HEK293 (cell line): ENCODE results near the gene DNAJC6.
A peak's percentile ranks its signal among the peaks of the same experiment; 100 is the strongest.

Experiments used
- CTCF ChIA-PET: fragments of 350-600 bp; formaldehyde crosslinking; extraction: SDS; loops from one replicate; lab custom pipeline; 2021; ENCODE audit warnings: antibody characterized with exemption; lab: Yijun Ruan, JAX
- POLR2A ChIA-PET: fragments of 300-600 bp; formaldehyde crosslinking; extraction: SDS; loops from one replicate; lab custom pipeline; 2020; ENCODE audit warnings: antibody characterized with exemption, inconsistent platforms; lab: Yijun Ruan, JAX
- H3K27ac ChIP-seq: fragments of 200-500 bp; sonication (Bioruptor generic); 2 replicates; pipeline ENCODE4 v1.5.1; 2014; ENCODE audit warnings: low read depth, low read length, control low read depth, inconsistent platforms; ENCODE audit errors: extremely low read depth
- H3K36me3 ChIP-seq, 2 experiments: fragments of 200-500 bp in 1 of 2; sonication (Bioruptor generic) in 1 of 2; 1 replicate in 1 of 2; 2 replicates in 1 of 2; pipeline ENCODE4 v1.5.1; 2014 to 2017; ENCODE audit warnings: inconsistent platforms in 2 of 2, low read length in 2 of 2; ENCODE audit not compliant: control insufficient read depth in 2 of 2, insufficient read depth in 1 of 2
- H3K4me1 ChIP-seq: fragments of 200-500 bp; sonication (Bioruptor generic); 2 replicates; pipeline ENCODE4 v1.5.1; 2014; ENCODE audit warnings: mild to moderate bottlenecking, low read length, inconsistent platforms; ENCODE audit not compliant: control insufficient read depth, insufficient read depth
- H3K4me3 ChIP-seq: 2 replicates; pipeline ENCODE4 v1.5.1; 2011; ENCODE audit warnings: low read depth, mild to moderate bottlenecking, control low read depth, low read length, moderate library complexity
- H3K9me3 ChIP-seq: fragments of 200-500 bp; sonication (Bioruptor generic); 2 replicates; pipeline ENCODE4 v1.5.1; 2014; ENCODE audit warnings: low read depth, low read length, inconsistent platforms; ENCODE audit not compliant: control insufficient read depth, insufficient read depth
- KLF9 ChIP-seq: fragments of 450-650 bp; formaldehyde crosslinking; IDR thresholded peaks from 2 replicates; pipeline ENCODE4 v1.5.1; 2016; ENCODE audit warnings: missing biosample characterization, missing genetic modification characterization, low read depth
- PRDM1 ChIP-seq: fragments of 450-650 bp; formaldehyde crosslinking; IDR thresholded peaks from 2 replicates; pipeline ENCODE4; 2016; ENCODE audit warnings: missing biosample characterization, missing genetic modification characterization
- REST ChIP-seq: fragments of 450-650 bp; formaldehyde crosslinking; IDR thresholded peaks from 2 replicates; pipeline ENCODE4 v1.5.1; 2016; ENCODE audit warnings: missing biosample characterization, missing genetic modification characterization
- SP3 ChIP-seq: fragments of 450-650 bp; formaldehyde crosslinking; IDR thresholded peaks from 2 replicates; pipeline ENCODE4 v1.5.1; 2016; ENCODE audit warnings: missing biosample characterization, missing genetic modification characterization
- TSHZ1 ChIP-seq: fragments of 450-650 bp; formaldehyde crosslinking; IDR thresholded peaks from 2 replicates; pipeline ENCODE4 v1.5.1; 2016; ENCODE audit warnings: missing biosample characterization, missing genetic modification characterization, borderline replicate concordance
- WT1 ChIP-seq: fragments of 450-650 bp; formaldehyde crosslinking; IDR thresholded peaks from 2 replicates; pipeline ENCODE4 v1.5.1; 2016; ENCODE audit warnings: missing biosample characterization, missing genetic modification characterization
- ZBTB11 ChIP-seq: fragments of 450-650 bp; formaldehyde crosslinking; conservative IDR thresholded peaks from 2 replicates; pipeline ENCODE4 v1.5.1; 2016; ENCODE audit warnings: low read depth, missing biosample characterization, missing genetic modification characterization
- ZBTB44 ChIP-seq: fragments of 450-650 bp; IDR thresholded peaks from 2 replicates; pipeline ENCODE4 v1.5.1; 2018; ENCODE audit warnings: missing biosample characterization, mild to moderate bottlenecking, missing genetic modification characterization
- ZBTB8A ChIP-seq: fragments of 450-650 bp; formaldehyde crosslinking; IDR thresholded peaks from 2 replicates; pipeline ENCODE4 v1.5.1; 2016; ENCODE audit warnings: missing biosample characterization, missing genetic modification characterization
- ZEB2 ChIP-seq: fragments of 450-650 bp; formaldehyde crosslinking; IDR thresholded peaks from 2 replicates; pipeline ENCODE4 v1.5.1; 2016; ENCODE audit warnings: missing biosample characterization, missing genetic modification characterization
- ZFHX2 ChIP-seq: fragments of 450-650 bp; formaldehyde crosslinking; conservative IDR thresholded peaks from 2 replicates; pipeline ENCODE4 v1.5.1; 2016; ENCODE audit warnings: missing biosample characterization, missing genetic modification characterization
- ZFP37 ChIP-seq: fragments of 450-650 bp; formaldehyde crosslinking; IDR thresholded peaks from 2 replicates; pipeline ENCODE4 v1.5.1; 2016; ENCODE audit warnings: missing biosample characterization, missing genetic modification characterization
- ZNF16 ChIP-seq: fragments of 450-650 bp; formaldehyde crosslinking; IDR thresholded peaks from 2 replicates; pipeline ENCODE4 v1.5.1; 2016; ENCODE audit warnings: low read depth, missing biosample characterization, missing genetic modification characterization
- ZNF184 ChIP-seq: fragments of 450-650 bp; IDR thresholded peaks from 2 replicates; pipeline ENCODE4 v1.5.1; 2018; ENCODE audit warnings: missing biosample characterization, mild to moderate bottlenecking, missing genetic modification characterization
- ZNF24 ChIP-seq: fragments of 450-650 bp; formaldehyde crosslinking; IDR thresholded peaks from 2 replicates; pipeline ENCODE4 v1.5.1; 2016; ENCODE audit warnings: missing biosample characterization, missing genetic modification characterization
- ZNF350 ChIP-seq: fragments of 450-650 bp; formaldehyde crosslinking; IDR thresholded peaks from 2 replicates; pipeline ENCODE4 v1.5.0; 2017; ENCODE audit warnings: missing biosample characterization, mild to moderate bottlenecking, missing genetic modification characterization
- ZNF488 ChIP-seq: fragments of 450-650 bp; formaldehyde crosslinking; IDR thresholded peaks from 2 replicates; pipeline ENCODE4 v1.5.1; 2016; ENCODE audit warnings: missing biosample characterization, missing genetic modification characterization
- ZNF610 ChIP-seq: fragments of 450-650 bp; formaldehyde crosslinking; IDR thresholded peaks from 2 replicates; pipeline ENCODE4 v1.5.1; 2016; ENCODE audit warnings: missing biosample characterization, missing genetic modification characterization, borderline replicate concordance
- ZNF747 ChIP-seq: fragments of 450-650 bp; formaldehyde crosslinking; IDR thresholded peaks from 2 replicates; pipeline ENCODE4 v1.5.1; 2016; ENCODE audit warnings: missing biosample characterization, missing genetic modification characterization
- ZSCAN16 ChIP-seq: fragments of 450-650 bp; formaldehyde crosslinking; IDR thresholded peaks from 2 replicates; pipeline ENCODE4 v1.5.1; 2016; ENCODE audit warnings: missing biosample characterization, missing genetic modification characterization

Gene DNAJC6

GRCh38 chr1:65264197-65264929, 45.0 kb upstream of the DNAJC6 start (continued):
- TF ChIP-seq ZNF610 (tag by site-specific recombination) (peak; percentile 56; the same call in 1 of the 2 replicates), TSHZ1 (tag by site-specific recombination) (peak; percentile 46; the same call in 1 of the 2 replicates), ZNF747 (tag by site-specific recombination) (no peak), ZBTB8A (tag by site-specific recombination) (peak; percentile 71), SP3 (tag by site-specific recombination) (peak; percentile 42; the same call in 1 of the 2 replicates), ZNF24 (tag by site-specific recombination) (peak; percentile 79), ZBTB44 (peak; percentile 89), ZFP37 (tag by site-specific recombination) (peak; percentile 70; the same call in 1 of the 2 replicates), PRDM1 (tag by site-specific recombination) (peak; percentile 83), ZNF350 (tag by site-specific recombination) (no peak), ZBTB11 (tag by site-specific recombination) (peak; percentile 50; the same call in 1 of the 2 replicates), ZEB2 (tag by site-specific recombination) (peak; percentile 93)

GRCh38 chr1:65265296-65265650, 44.1 kb upstream of the DNAJC6 start:
- H3K4me1 ChIP-seq = peaks cover 5% of the 10 kb centered on the region; the same call in 1 of the 2 replicates
- ChIA-PET CTCF (interaction anchor here (1.4 to 1.5 kb wide), 2 partner anchors 29 to 422 kb away, joined by 3 to 4 read pairs; no protein-coding TSS in a partner anchor), POLR2A (interaction anchor here (1.4 to 1.8 kb wide), 3 partner anchors 11 to 155 kb away, joined by 4 to 9 read pairs (median 6); partner anchors contain the start of genes DNAJC6, LEPR and LEPROT)
- H3K9me3 ChIP-seq = no peaks in the 10 kb centered on the region
- peak overlapping the region; percentile 63; the same call in 1 of the 2 replicates for H3K27ac ChIP-seq
- no peaks in the 10 kb centered on the region for H3K36me3 ChIP-seq
- H3K4me3 ChIP-seq = peak overlapping the region; percentile 36
- TF ChIP-seq ZNF488 (tag by site-specific recombination) = no peak
- no peak for TF ChIP-seq ZSCAN16 (tag by site-specific recombination)
- TF ChIP-seq ZFHX2 = peak; percentile 86
- TF ChIP-seq WT1 (tag by site-specific recombination) = 0 out of 2 replicates have a peak, but pooled peaks have one; percentile 25
- TF ChIP-seq REST (tag by site-specific recombination) = no peak
- no peak for TF ChIP-seq ZNF16 (tag by site-specific recombination)
- no peak; the same call in 1 of the 2 replicates for TF ChIP-seq KLF9 (tag by site-specific recombination)
- no peak for TF ChIP-seq ZNF184 (tag by site-specific recombination)
